GM21723 (cell line): Measurements from ENCODE around the gene ETV1.
"Not testable (repeated sequence)": the region's sequence is repeated elsewhere in the genome, so short reads cannot be mapped to it uniquely, and the experiment has no call there.

Experiments used
- ATAC-seq: cut with Tn5 transposase; IDR thresholded peaks from one replicate; pipeline ENCODE4 v1.9.1; 2021; ENCODE audit warnings: mild to moderate bottlenecking, moderate library complexity; ENCODE audit not compliant: unreplicated experiment

The ETV1 gene

GRCh38 chr7:13933091-13933490, 56.4 kb downstream of the ETV1 start:
- no peak for ATAC-seq

- ATAC-seq: no peak
These were observed 57.3 kb downstream of the ETV1 start for GRCh38 chr7:13932131-13932530.

GRCh38 chr7:13921062-13921461, 68.4 kb downstream of the ETV1 start:
- no peak for ATAC-seq

- no peak for ATAC-seq
These were observed 69.3 kb downstream of the ETV1 start for GRCh38 chr7:13920053-13920697.

- not testable (repeated sequence) for ATAC-seq
These were observed 71.1 kb downstream of the ETV1 start for GRCh38 chr7:13918333-13918732.

GRCh38 chr7:13917103-13917502, 72.4 kb downstream of the ETV1 start:
- ATAC-seq: not testable (repeated sequence)

GRCh38 chr7:13915891-13916290, 73.6 kb downstream of the ETV1 start:
- ATAC-seq: no peak

GRCh38 chr7:13912715-13913278, 76.7 kb downstream of the ETV1 start:
- ATAC-seq: no peak

- ATAC-seq: no peak
These were observed 77.6 kb downstream of the ETV1 start for GRCh38 chr7:13911909-13912308.

GRCh38 chr7:13910805-13911551, 78.5 kb downstream of the ETV1 start:
- ATAC-seq: no peak

GRCh38 chr7:13908667-13909397, 80.6 kb downstream of the ETV1 start:
- ATAC-seq: no peak

GRCh38 chr7:13907831-13908230, 81.6 kb downstream of the ETV1 start:
- ATAC-seq: no peak

GRCh38 chr7:13904689-13905088, 84.8 kb downstream of the ETV1 start:
- no peak for ATAC-seq

GRCh38 chr7:13904007-13904406, 85.5 kb downstream of the ETV1 start:
- ATAC-seq: no peak

- ATAC-seq: no peak
These were observed 87.9 kb downstream of the ETV1 start for GRCh38 chr7:13901577-13901976.

GRCh38 chr7:13898957-13899670, 90.4 kb downstream of the ETV1 start:
- no peak for ATAC-seq

- no peak for ATAC-seq
These were observed 91.6 kb downstream of the ETV1 start for GRCh38 chr7:13897819-13898218.

GRCh38 chr7:13894954-13895353, 94.5 kb downstream of the ETV1 start:
- no peak for ATAC-seq

GRCh38 chr7:13894377-13894776, 95.1 kb downstream of the ETV1 start:
- no peak for ATAC-seq

GRCh38 chr7:13890793-13891192, 98.7 kb downstream of the ETV1 start:
- no peak for ATAC-seq

- ATAC-seq: no peak
These were observed 103.1 kb downstream of the ETV1 start for GRCh38 chr7:13886356-13886755.
